GM18499 (cell line): ENCODE results near the gene SDHB.

Experiments
- ATAC-seq: cut with Tn5 transposase; IDR thresholded peaks from one replicate; pipeline ENCODE4 v1.9.1; 2021; ENCODE audit warnings: moderate number of reproducible peaks; ENCODE audit not compliant: insufficient read depth, unreplicated experiment

The SDHB gene

DNA sequence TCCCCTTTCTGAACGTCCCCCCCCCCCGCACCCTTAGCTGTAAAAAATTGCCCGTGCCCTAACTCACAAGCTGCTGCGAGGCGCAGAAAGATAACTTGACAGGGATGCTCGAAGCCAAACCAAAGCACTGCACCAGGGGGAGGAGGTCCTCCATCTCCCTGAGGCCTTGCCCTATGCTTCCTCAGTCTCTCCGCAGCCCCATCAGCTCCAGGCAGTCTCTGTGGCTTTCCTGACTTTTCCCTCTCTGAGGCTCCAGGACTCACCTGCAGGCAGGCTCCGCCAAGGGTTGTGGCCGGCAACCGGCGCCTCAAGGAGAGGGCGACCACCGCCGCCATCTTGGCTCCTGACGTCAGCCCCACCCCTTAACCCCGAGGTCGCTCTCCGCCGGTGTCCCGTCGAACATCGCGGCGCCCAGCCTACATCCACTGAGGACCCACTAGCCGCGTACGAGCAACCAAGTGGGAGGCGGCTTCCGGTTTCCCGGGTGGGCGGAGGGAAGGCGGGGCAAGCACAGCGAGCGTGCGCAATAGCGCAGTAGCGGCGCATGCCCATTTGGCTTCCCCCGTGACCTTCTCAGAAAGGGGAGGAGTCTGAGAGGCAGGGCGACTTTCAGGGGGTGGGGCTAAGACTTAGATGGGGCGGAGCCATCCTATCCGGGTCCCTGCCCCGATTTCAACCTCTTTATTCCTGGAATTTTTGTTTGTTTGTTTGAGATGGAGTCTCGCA lies at the start of gene SDHB:
Gene SDHB (minus strand): TSS at position 348 of the 726 bp plus-strand sequence. CDS start 13 bp downstream, at position 335.
- ATAC-seq = peak; percentile 84

DNA sequence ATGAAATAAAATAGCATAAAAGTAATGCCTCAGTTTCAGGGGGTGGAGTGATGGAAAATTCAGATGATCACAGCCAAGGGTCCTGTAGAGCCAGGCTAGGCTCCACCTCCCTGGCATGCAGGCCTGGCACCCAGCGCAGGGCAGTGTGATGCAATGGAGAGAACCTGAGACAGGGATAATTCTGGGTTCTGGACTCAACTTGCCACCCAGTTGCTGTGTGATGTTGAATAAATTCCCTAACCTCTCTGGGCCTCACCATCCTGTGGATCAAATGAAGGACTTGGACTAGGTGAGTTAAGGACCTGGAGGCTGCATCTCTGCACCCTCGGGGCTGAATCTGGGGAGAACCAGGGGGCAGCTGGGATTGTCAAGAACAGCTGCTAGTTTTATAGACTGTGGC lies 48.4 kb upstream of the SDHB start:
- no peak for ATAC-seq

DNA sequence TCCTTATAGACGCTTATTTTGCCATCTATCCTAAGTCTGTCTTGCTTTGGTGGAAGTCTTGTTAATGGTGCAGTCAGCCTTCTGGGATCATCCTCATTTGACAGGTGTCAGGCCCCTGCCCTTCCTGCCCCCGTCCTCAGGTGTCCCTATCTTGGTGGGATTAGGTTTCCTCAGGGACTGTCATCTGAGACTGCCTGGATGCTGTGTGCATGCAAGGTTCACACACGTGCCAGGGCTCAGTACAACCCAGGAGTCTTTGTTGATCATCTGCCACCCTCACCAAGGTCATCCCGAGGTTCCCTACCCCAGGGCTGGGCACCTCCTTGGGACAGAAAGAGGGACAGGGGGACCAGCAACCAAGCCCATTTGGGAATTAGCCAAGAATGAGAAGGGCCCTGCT lies 47.4 kb upstream of the SDHB start:
- no peak for ATAC-seq

DNA sequence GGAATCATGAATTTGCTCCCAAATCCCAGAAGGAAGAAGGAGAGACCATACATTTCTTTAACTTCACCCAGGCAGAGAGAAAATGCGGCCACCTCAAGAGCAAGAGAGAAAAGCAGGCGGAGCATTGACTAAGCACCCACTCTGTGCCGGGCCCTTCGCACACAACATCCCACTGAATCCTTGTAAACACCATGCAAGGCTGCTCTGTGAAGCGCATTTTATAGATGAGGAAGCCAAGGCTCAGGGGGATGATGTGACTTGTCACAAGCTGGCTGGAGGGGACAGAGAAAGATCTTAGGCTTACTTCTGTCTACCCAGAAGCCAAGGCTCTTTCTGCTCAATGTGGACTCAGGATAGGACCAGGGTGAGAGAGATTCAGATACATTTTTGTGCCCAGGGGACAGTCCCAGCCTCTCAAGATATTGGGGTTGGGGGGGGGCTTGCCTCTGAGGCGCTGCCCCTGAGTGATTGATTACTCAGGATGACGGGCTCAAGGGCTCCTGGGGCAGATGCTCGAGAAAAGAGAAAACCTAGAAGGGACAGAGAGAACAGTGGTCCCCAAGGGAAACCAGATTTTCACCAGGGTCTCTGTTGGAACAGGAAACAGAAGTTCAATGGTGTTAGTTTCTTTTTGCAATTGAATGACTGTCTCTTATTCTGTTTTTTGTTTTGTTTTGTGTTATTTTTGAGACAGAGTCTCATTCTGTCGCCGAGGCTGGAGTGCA lies 45.9 kb upstream of the SDHB start:
- no peak for ATAC-seq

DNA sequence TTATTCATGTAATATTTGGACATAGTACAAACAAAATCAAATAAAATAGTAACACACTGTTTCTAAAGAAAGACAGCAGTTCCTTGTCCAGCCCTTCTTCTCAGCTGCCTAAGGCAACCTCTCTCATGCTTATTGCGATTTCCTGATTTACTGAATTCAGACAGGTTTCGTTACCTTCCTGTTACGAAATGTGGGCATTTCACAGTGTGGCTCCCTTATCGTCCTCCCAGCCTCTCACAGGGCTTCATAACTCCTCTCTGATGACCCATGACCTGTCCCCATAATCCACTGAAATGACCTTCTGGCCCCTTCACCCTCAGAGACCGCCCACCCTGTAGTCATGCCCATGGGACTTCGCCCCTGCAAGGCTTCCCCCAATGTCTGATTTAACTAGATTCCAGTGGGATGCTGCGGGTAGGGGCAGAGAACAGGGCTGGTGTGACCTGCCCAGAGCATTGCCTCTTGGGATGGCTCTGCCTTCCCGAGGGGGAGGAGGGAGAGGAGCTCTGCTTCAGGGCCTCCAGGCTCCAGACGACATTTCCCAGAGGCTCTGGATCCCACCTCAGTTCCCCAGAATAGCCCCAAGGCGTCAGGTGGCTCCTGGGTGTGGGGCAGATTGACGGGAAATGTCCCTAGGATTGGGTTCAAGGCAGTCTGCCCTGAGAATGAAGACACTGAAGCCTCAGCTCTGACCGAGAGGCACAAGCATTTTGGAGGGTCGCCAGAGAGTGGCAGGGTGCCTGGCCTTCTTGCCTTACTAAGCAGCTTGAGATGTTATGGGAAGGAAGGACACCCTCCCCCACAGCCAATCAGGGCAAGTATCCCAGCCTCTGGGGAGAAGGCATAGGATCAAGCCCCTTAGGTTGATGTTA lies 44.9 kb upstream of the SDHB start:
- no peak for ATAC-seq

- no peak for ATAC-seq
These were observed 44.0 kb upstream of the SDHB start for GRCh38 chr1:17097787-17098186.

- ATAC-seq = no peak
These were observed 43.3 kb upstream of the SDHB start for GRCh38 chr1:17097147-17097546.

DNA sequence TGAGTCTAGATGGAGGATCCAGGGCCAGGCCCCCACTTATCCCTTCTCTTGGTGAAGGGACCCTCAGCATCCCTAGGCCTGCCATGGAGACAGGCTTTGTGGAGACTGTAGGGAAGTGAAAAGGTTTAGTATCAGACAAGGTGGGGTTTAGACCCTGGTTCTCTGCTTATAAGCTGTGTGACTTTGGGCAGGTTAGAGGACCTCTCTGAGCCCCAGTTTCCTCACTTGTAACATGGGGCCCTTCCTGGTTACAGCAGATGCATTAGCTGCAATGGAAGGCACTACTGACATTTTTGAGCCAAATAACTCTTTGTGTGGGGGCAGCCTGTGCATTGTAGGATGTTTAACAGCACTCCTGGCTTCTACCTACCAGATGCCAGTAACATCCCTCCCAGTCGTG lies 42.8 kb upstream of the SDHB start:
- no peak for ATAC-seq

- ATAC-seq = no peak
These were observed 41.3 kb upstream of the SDHB start for GRCh38 chr1:17095141-17095540.

GRCh38 chr1:17094664-17095063 lies 40.8 kb upstream of the SDHB start:
- no peak for ATAC-seq

DNA sequence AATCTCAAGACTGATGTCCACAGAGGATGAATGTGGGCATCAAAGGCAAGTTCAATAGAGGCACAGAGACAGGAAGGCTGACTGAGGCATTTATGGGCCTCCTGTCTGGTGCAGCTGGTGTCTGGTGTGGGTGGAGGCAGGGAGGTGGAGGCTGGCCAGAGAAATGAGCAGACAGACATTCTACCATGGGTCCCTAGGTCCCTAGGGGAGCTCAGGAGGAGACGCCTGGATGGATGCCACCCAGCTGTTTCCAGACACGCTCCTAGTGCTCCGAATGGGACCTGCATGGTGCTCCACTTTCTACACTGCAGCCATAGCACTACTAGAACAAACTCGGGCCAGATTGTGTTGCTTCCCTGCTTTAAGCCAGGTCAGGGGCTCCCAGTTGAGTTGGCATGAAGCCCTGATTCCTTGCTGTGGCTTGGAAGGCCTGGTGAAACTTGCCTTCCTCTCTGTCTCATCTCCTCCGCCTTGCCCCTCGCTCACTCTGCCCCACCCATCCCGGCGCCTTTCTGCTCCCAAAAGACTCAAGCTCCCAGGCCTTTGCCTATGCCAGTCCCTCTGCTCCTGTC lies 40.1 kb upstream of the SDHB start:
- ATAC-seq = no peak

GRCh38 chr1:17091252-17091651 lies 37.4 kb upstream of the SDHB start:
- ATAC-seq = no peak

DNA sequence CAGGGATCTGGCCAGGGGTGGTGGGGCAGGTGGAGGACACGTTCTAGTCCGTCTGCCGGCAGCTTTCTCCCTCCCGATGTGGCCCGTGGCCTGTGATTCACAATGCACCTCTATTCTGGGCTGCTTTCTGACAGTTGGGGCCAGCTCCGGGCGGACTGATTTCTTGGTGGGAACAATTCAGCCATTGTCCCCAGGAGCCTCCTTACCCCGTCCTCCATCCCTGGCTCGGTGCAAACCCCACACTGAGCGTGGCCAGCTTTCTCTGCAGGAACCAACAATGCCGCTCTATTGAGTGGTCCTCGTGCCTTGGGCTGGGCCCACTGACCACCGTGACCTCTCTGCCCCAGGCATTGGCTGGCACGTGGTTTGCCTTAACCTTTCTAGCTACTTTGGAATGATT lies 35.7 kb upstream of the SDHB start:
- no peak for ATAC-seq

GRCh38 chr1:17086751-17087150 lies 32.9 kb upstream of the SDHB start:
- ATAC-seq = no peak

GRCh38 chr1:17084787-17085186 lies 31.0 kb upstream of the SDHB start:
- ATAC-seq = no peak

DNA sequence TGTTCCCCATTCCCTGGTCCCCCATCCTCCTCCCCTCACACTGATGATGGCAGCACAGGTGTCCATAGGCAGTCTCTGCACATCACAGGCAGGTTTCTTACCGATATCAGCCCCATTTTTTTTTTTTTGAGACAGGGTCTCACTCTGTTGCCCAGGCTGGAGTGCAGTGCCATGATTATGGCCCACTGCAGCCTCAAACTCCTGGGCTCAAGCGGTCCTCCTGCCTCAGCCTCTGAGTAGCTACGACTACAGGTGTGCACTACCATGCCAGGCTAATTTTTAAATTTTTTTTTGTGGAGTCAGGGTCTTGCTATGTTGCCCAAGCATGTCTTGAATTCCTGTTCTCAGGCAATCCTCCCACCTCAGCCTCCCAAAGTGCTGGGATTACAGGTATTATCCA lies 28.9 kb upstream of the SDHB start:
- no peak for ATAC-seq

- no peak for ATAC-seq
These were observed 27.6 kb upstream of the SDHB start for GRCh38 chr1:17081439-17081838.

DNA sequence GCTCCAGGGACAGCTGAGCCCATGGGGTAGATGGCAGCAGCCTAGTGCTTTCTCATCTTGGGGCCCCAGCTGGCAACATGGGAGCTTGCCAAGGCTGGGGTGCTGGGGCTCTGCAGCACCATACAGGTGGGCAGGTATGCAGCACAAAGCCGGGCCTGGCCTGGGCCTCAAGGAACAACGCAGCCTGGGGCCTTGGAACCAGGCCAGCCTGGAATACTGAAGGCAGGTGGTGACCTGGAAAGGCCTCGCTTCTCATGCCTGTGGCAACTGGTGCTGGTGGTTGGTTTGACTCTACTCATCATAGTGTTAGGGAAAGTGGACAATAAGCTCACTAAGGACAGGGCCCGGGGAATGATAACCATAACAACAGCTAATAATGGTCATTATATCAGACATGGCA lies 27.0 kb upstream of the SDHB start:
- ATAC-seq = no peak

DNA sequence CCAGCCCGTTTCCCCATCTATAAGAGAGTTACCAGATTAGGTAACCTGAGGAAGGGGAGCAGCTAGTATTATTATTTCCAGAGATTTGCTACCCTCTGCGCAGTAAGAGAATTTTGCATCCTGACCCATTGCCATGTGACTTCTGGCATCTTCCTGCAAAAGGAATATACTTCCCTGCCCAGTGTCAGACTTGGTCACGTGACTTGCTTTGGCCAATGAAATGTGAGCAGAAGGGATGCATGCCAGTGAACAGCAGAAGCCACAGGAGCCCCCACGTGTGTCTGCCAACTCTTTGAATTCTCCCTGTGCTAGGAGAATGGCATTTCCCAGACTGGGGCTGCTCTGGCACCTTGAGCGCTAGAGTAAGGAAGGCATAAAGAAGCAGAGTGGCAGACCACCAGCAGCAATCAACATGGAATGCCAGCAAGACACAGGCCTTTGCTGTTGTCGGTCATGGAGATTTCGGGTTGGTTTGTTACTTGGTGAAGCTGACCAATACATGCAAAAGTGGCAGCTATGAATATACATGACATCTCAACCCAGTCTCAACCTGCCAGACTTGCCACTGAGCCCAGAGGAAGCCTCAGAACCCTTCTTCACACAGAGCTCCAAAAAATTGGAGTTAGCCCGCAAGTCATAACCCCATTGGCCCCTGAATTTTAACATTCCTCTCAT lies 26.4 kb upstream of the SDHB start:
- ATAC-seq = no peak
